DOHH2 (cell line): Measurements from ENCODE around the gene SMURF1.

Experiments
- CTCF ChIP-seq: fragments of 200-600 bp; sonication (generic); IDR thresholded peaks from one replicate; pipeline ENCODE4 v1.5.1; 2014; ENCODE audit warnings: antibody characterized with exemption, mild to moderate bottlenecking, low read depth, low read length; ENCODE audit not compliant: poor library complexity, severe bottlenecking
- EZH2phosphoT487 ChIP-seq: fragments of 200-600 bp; sonication (generic); IDR thresholded peaks from 2 replicates; pipeline ENCODE4 v1.6.1; 2017; ENCODE audit warnings: borderline replicate concordance, mild to moderate bottlenecking, antibody characterized with exemption, low read length, moderate library complexity, mixed read lengths

- TF ChIP-seq CTCF (no peak), EZH2phosphoT487 (no peak)
These were observed 19.7 kb downstream of the SMURF1 start for GRCh38 chr7:99124236-99124635.
